GM12891 (cell line): Measurements from ENCODE around the gene SPATA32.

ENCODE experiments used
- DNase-seq: peaks from one replicate; pipeline ENCODE4 v3.0.0; 2011; ENCODE audit warnings: low spot score; ENCODE audit not compliant: insufficient read length
- FAIRE-seq: peaks from 2 replicates; lab custom pipeline; 2011; peaks lifted over from hg19 to GRCh38; lab: Jason Lieb, UNC
- PAX5 ChIP-seq: IDR thresholded peaks from 2 replicates; pipeline ENCODE4 v1.6.1; 2011; ENCODE audit warnings: low read length, moderate library complexity, mild to moderate bottlenecking; ENCODE audit not compliant: insufficient read depth, severe bottlenecking
- POLR2A ChIP-seq: IDR thresholded peaks from 2 replicates; pipeline ENCODE4 v1.6.1; 2011; ENCODE audit warnings: low read depth, low read length, control low read depth
- POLR2AphosphoS5 ChIP-seq: IDR thresholded peaks from 2 replicates; pipeline ENCODE4 v1.6.1; 2011; ENCODE audit warnings: low read depth, low read length, control low read depth
- POU2F2 ChIP-seq: IDR thresholded peaks from 2 replicates; pipeline ENCODE4 v1.6.1; 2011; ENCODE audit warnings: low read depth, mild to moderate bottlenecking, control low read depth, low read length, moderate library complexity
- SPI1 ChIP-seq: IDR thresholded peaks from 2 replicates; pipeline ENCODE4 v1.6.1; 2011; ENCODE audit warnings: low read depth, low read length, control low read depth
- TAF1 ChIP-seq: IDR thresholded peaks from 2 replicates; pipeline ENCODE4 v1.6.1; 2011; ENCODE audit warnings: low read depth, low read length, control low read depth

Gene SPATA32

GRCh38 chr17:45240905-45241327 is 21.0 kb downstream of the SPATA32 start:
- no peak for DNase-seq
- TF ChIP-seq TAF1: no peak
- no peak for TF ChIP-seq POLR2AphosphoS5
- no peak for TF ChIP-seq POU2F2
- no peak for TF ChIP-seq POLR2A
- TF ChIP-seq SPI1: no peak
- TF ChIP-seq PAX5: no peak
- FAIRE-seq: no peak

DNA sequence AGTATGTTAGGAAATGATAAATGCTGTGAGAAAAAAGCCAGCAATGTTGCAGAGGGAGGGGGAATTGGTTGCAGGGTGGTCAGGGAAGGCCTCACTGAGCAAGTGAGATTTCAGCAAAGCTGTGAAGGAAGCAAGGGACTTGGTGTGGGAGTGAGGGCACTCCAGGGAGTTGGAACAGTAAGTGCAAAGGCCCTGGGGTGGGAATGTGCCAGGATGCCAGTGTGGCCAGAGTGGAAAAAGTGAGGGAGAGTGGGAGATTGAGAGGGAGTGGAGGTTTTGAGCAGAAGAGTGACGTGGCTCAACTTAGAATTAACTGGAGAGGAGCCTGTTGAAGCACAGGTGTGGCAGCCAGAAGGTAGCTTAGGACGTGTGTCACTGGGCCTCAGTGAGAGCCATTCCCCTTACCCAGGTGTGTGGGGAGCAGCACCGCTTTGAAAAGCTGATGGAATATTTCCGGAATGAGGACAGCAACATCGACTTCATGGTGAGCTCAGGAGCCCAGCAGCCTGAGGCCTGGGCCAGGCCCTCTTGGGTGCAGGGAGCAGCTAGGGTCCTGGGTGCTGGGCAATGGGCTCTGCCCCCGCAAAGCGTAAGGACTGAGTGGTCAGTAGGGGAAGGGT is 23.6 kb downstream of the SPATA32 start:
- DNase-seq (no peak), FAIRE-seq (no peak)
- no peak for TF ChIP-seq POLR2A
- TF ChIP-seq PAX5: no peak
- TF ChIP-seq POLR2AphosphoS5: no peak
- no peak for TF ChIP-seq POU2F2
- no peak for TF ChIP-seq SPI1
- TF ChIP-seq TAF1: no peak

DNA sequence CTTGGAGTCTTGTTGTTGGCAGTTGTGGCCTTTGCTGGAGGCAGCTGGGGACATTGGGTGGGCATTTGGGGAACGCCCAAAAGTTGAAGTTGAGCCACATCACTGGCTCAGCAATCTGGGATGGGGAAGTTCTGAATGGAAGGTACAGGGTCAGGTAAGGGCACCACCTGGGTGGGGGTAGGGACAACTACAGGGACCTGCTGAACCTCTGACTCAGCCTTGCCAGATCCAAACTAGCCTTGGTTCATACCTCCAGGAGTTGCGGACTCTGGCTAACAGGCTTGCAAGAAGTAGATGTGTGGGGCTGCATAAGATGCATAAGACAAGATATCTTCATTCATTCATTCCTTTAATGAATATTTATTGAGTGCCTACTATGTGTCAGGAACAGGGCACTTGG is 24.2 kb downstream of the SPATA32 start:
- no peak for FAIRE-seq
- no peak for TF ChIP-seq POLR2AphosphoS5
- TF ChIP-seq POLR2A: no peak
- TF ChIP-seq POU2F2: no peak
- no peak for TF ChIP-seq TAF1
- no peak for TF ChIP-seq PAX5
- TF ChIP-seq SPI1: no peak
- DNase-seq: no peak

GRCh38 chr17:45236282-45236606 is 25.6 kb downstream of the SPATA32 start:
- TF ChIP-seq POLR2AphosphoS5 (no peak), POLR2A (no peak), PAX5 (no peak), POU2F2 (no peak), TAF1 (no peak), SPI1 (no peak)
- DNase-seq (no peak), FAIRE-seq (no peak)

DNA sequence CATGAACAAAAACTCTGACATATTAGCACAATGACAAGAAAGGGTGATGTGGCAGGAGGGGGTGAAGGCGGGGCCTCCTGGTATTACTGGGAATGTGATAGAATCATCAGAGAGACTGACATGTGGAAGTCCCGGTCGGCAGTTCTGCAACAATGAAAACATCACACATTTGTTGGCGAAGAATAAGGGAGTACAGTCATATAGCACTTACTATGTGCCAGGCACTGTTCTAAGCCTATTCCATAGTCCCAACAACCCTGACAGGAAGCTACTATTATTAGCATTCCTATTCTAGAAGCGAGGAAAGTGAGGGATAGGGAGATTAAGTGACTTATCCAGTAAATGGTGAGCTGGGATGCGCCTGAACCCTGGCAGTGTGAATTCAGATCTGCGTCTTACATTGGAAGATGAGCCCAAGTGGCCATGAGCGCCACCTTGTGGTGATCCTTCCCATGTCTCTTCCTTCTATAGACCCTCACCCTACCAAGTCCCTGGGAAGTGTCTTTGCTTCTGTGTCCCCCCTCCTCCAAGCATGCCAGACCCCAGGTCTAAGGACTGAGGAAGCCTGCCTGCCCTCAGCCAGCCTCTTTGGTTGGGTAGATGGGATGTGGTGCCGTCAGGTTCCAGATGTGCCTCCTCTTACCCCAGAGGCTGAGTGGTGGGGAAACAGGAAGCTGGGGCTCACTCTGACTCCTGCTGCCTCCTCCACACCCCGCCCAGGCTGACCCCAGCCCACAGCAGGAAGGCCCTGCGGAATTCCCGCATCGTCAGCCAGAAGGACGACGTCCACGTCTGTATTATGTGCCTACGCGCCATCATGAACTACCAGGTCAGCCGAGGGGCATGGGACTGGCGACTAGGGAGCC is 26.2 kb downstream of the SPATA32 start:
- no peak for TF ChIP-seq TAF1
- no peak for TF ChIP-seq SPI1
- no peak for TF ChIP-seq PAX5
- no peak for TF ChIP-seq POLR2AphosphoS5
- TF ChIP-seq POU2F2: no peak
- no peak for TF ChIP-seq POLR2A
- DNase-seq: no peak
- FAIRE-seq: peak; percentile 93

DNA sequence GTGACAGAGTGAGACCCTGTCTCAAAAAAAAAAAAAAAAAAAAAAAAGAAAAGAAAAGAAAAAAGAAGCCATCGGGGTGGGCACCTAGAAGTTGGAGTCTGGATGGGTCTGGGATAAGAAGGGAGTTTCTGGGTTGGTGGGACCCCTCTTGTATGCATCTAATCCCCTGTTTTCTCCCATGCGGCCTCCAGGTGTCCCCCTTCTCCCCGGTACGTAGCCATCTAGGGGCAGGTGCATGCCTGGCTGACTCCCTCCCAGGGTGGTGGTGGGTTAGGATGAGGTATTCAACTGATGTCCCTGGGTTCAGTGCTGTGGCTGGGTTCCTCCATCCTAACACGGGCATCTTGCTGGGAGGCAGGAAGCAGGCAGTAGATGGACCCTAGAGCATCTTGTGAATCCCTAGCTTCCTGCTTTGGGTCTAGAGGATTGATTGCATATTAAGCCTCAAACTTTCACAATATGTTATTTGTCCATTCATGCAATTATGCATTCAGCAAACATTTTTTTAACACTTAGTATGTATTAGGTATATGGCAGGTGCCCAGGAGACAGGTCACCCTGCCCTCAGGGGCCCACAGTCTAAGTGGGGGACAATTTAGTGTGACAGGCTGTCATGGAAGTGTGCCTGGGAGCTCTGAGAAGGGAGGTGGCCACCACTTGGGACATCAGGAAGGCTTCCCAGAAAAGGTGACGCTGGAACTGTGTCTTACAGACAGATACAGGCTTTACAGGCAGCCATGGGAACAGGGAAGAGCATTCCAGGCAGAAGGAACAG is 27.1 kb downstream of the SPATA32 start:
- DNase-seq: no peak
- FAIRE-seq: peak; percentile 92
- peak; percentile 6 for TF ChIP-seq PAX5
- no peak for TF ChIP-seq POLR2A

DNA sequence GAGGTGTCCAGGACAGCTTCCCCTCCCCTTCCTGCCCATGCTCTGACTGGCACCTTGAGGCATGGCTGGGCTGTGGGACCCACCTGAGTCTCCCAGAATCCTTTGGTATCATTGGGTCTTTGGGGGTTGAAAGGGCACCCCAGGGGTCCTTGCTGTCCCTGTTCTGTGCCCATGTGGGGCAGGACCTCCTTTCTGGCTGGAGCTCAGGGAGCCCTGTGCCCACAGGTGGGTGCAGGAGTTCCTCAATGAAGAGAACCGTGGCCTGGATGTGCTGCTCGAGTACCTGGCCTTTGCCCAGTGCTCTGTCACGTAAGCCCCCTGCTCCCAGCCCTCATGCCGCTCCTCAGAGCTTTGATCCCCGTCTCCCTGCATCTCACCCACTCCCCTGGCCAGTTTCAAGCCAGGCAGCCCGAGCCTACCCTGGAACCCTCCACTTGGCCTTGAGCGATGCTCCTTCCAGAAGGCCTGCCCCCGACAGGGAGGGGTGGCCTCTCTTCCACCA is 28.4 kb downstream of the SPATA32 start:
- DNase-seq: no peak
- no peak for TF ChIP-seq POLR2A
- no peak for TF ChIP-seq POU2F2
- no peak for TF ChIP-seq PAX5
- TF ChIP-seq SPI1: no peak
- TF ChIP-seq TAF1: no peak
- no peak for TF ChIP-seq POLR2AphosphoS5
- no peak for FAIRE-seq

DNA sequence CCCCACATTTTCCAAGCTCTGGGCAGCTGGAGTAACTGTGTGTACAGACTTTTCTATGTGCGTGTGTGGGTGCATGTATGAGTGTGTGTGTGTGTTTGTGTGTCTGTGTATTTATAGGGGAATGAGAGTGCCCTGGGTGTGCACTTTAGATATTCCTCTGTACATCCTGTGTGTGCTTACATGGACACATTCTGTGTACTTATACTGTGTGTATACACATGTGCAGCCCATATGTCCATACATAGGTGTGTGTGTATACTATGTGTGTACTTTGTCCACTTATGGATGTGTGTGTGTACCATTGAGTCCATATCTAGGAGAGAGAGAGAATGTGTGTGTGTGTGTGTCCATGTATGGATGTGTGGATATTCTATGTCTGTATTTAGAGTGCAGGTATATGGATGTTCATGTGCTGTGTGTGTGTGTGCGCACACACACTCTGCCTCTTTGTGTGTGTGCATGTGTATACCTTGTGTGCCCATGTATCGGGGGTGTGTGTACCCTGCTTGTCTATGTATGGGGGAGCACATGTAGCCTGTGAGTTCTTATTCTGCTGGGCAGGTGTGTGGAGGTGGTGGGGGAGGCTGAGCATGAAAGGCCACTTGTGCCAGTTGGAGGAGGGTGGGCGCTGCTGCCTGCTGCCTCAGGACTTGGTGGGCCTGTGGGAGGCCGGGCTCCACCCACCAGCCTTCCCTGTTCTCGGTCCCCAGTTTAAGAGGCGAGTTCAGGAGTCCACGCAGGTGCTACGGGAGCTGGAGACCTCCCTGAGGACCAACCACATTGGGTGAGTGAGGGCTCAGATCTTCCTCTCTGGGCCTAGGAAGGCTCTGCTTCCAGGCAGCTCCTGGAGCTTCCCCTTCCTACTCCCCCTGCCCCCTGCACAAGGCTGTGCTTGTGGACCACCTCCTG is 29.1 kb downstream of the SPATA32 start:
- no peak for TF ChIP-seq PAX5
- no peak for TF ChIP-seq POLR2A
- no peak for TF ChIP-seq TAF1
- no peak for TF ChIP-seq SPI1
- no peak for TF ChIP-seq POU2F2
- TF ChIP-seq POLR2AphosphoS5: no peak
- FAIRE-seq: peak; percentile 23
- no peak for DNase-seq
